ENCODE results near the gene PKD1L1.
"Not testable (repeated sequence)": the region's sequence is repeated elsewhere in the genome, so short reads cannot be mapped to it uniquely, and the experiment has no call there.

PKD1L1 gene

DNA sequence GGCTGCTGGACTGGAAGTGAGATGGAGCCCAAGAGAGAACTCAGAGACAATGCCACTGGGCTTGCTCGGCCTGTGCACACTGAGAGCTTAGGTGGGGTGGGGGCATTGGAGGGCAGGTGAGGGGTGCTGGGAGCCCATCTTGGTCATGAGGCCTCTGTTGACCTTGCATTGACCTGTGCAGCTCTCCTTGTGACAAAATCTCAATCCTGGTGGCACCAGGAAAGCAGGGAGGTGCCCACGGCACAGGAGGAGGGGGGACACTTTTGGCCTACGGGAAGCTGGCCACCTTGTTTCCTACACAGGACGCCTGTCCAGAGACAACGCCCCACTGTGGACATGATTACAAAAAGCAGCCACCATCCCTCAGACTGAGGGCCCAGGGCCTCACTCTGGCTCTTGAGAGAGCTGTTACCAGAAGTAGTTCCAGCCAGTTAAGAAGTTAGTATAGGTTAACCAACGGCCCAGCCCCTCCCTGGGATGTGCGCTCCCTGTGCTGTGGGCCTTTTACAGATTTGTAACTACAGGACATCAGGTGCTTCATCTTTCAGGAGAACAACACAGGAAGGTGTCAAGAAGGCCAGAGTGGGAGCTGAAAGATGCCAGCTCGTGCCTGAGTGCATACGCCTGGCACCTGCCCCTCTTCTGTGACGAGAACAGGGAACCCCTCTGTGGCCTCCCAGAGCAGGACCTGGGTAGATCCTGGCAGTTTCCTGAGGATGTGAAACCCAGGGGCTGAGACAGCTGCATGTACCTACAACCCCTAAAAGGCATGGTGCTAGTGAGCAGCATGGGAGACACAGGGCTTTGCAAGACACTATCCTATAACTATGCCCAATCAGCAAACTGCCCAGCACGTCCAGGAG, 10.3 kb downstream of the PKD1L1 start:
- DNase-seq, result no peak

DNA sequence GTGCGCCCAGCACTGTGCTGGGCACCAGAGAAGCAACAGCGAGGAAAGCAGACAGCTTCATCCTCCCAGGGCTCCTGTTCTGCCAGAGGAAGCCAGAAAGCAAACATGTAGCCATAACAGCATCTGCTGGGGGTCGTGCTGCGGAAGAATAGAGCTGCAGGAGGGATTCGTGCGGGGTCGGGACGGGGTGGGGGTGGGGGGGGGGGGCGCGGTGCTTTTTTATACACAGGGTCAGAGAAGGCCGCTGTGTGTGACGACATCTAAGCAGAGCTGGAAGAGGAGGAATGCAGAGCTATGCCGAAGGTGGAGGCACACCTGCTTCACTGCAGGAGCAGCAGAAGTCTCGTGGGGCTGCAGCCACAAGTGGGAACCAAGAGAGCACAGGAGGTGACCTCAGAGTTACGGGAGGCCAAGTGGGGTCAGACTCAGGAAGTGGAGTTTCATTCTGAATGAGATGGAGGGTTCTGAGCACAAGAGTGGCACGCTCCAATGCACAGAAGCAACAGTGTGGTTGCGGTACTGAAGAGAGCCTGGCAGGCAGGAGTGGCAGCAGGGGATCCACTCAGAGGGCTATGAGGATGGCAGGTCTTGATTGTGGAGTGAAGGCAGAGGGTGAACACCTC, 11.1 kb downstream of the PKD1L1 start:
- no peak for DNase-seq

DNA sequence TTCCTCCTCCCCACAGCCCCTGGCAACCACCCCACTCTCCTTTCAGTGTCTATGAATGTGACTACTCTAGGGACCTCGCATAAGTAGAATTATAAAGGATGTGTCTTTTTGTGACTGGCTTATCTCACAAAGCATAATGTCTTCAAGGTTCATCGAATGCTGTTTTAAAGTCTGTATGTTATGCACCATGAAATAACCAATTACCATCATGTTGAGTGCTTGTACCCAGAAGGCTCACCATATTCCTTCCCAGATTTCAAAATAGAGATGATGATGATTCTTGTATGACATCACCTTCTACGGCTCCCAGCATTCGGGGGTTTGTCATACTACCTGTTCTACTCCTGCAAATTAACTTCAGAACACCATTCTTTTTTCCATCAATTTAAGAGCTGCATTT, 11.9 kb downstream of the PKD1L1 start:
- no peak for DNase-seq

DNA sequence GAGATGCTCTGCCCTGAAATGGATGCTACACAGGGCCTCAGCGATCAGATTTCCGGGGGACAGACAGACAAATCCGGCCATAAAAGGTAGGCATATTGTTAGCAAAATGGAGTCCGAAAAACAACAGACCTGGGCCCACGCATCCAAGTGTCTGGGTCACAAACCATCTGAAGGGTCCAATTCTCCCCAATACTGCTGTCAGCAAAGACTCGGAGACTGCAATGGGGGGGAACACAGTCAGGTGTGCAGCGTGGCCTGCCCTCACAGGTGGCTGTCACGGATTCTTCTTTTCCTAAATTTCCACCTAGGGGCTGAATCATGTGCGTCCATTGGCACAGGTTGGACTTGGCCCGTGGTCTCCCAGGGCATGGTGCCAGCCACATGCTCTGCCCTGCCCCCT, 12.9 kb downstream of the PKD1L1 start:
- no peak for DNase-seq

- no peak for DNase-seq
Measured at GRCh38 chr7:47934831-47935230, 13.4 kb downstream of the PKD1L1 start.

GRCh38 chr7:47933215-47933614, 15.1 kb downstream of the PKD1L1 start:
- DNase-seq, result no peak

GRCh38 chr7:47932466-47933037, 15.7 kb downstream of the PKD1L1 start:
- no peak for DNase-seq

DNA sequence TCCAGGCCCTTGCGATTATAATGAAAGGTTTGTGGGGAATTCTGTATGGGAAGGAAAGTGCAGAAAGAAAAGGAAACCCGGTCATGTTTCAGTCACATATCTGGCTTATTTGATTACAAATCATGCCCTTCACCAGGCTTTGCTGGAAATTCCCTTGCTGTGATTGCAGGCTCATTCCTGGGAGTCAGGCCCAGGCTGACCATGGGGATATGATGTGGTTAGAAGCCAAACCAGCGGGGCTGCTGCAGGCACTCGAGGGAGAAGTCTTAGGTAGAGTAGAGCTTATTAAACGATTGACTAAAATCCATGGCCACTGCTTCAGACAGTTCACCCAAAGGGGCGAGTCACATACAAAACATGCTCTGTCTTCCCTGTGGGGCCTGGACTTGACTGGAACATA, 16.2 kb downstream of the PKD1L1 start:
- no peak for DNase-seq

- no peak for DNase-seq
Measured at GRCh38 chr7:47931005-47932004, 17.0 kb downstream of the PKD1L1 start.

DNA sequence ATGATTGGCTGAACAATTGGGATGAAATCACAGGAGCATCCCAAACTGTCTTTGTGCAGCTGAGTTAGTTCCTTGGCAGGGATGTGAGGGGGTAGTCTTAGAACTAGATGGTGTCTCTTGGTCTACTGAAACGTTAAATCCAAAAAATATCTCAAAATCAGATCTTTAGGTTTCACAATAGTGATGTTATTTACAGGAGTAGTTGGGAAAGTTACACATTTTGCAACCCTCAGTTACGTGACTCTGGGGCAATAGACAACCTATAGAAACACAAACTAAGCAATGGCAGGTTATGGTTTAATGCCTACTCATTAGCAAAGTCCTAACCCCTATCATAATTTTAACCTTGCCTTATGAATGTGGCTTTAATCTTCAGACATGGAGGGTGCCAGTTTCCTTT, 24.0 kb downstream of the PKD1L1 start:
- no peak for DNase-seq

DNA sequence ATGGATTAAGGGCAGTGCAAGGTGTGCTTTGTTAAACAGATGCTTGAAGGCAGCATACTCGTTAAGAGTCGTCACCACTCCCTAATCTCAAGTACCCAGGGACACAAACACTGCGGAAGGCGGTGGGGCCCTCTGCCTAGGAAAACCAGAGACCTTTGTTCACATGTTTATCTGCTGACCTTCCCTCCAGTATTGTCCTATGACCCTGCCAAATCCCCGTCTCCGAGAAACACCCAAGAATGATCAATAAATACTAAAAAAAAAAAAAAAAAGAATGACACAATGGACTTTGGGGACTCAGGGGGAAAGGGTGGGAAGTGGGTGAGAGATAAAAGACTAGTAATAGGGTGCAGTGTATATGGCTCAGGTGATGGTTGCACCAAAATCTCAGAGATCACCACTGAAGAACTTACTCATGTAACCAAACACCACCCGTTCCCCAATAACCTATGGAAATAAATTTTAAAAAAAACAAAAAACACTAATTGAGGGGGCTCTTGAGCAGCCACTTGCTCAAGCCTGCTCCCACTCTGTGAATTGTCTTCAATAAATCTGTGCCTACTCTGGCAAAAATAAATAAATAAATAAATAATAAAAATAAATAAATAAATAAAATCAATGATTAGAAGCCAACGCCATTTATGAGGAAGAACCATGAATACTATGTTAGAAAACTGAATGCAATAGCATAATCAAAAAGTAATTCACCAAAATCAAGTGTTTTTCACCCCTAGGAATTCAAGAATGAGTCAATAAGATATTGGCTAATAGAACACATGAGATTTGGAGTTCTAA, 25.0 kb downstream of the PKD1L1 start:
- not testable (repeated sequence) for DNase-seq

- DNase-seq, result not testable (repeated sequence)
Measured at GRCh38 chr7:47916514-47916913, 31.8 kb downstream of the PKD1L1 start.

- no peak for DNase-seq
Measured at GRCh38 chr7:47915616-47915976, 32.7 kb downstream of the PKD1L1 start.

DNA sequence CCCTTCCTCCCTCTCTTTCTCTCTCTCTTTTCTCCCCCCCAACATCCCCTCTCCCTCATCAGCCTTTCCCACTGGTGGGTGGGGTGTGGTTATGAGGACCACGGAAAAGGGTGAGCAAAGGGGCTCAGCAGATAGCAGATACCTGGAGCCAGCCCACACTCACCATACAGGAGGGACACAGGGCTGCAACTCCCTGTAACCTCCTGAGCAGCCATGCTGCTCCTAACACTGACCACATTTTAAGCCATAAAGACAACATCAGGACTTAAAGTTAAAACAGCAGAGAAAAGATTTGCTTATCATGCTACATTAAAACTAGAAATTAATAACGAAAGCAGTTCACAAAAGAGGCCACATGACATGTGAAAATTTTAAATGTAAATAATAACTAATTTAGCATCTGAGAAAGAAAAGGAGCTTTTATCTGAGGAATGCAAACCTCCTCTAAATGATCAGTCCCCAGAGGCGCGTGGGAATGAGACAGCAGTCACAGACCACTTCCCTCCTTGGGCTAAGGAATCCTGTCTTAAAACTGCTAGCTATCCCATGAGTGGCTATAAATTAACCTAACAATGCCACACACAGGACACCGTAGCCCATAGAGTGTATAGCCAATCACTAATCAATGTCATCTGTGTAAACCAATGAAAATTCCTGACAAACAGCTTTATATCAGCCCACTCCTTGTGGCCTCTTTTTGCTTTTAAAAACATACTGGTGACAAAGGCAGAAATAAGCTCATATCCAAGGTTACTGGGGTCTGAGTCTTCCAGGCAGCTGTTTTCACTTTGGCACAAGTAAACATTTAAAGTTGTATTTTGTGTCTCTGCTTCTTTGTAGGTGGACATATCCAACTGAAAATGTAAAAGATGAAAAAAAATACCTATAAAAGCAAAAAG, 33.3 kb downstream of the PKD1L1 start:
- DNase-seq, result no peak

GRCh38 chr7:47912332-47912731, 35.9 kb downstream of the PKD1L1 start:
- DNase-seq, result no peak

DNA sequence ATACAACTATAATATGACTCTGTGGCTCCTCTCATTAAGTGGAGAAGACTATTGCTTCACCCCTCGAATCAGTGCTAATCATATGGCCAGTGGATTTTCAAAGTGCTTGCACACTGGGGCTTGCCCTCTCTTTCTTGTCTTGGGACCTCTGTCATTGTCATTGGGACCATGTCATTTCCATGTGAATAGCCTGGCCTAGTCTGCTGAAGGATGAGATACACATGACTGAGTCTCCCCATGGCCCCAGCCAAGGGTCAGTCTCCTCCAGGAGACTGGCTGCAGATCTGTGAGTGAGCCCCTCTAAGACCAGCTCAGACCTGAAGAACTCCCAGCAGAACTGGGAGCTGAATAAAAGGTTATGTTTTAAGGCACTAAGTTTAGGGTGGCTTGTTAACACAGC, 39.5 kb downstream of the PKD1L1 start:
- DNase-seq, result no peak

- no peak for DNase-seq
Measured at GRCh38 chr7:47907981-47908616, 40.2 kb downstream of the PKD1L1 start.

DNA sequence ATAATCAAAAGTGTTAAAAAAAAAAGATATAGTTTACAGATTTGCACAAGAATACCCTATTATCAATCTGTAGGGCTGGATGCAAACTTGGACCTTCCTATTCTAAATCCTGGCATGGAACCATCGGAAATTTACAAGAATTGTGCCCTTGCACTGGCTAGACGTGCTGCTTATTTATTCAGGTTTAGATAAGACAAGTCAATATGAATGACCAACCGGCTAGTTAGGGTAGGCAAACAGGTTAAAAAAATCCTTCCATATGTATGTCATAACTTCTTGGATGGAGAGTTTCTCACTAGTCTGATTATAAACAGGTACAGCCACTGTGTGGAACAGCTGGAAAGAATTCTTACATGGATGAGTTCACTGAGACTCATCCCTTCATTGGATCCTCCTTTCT, 41.4 kb downstream of the PKD1L1 start:
- no peak for DNase-seq

DNA sequence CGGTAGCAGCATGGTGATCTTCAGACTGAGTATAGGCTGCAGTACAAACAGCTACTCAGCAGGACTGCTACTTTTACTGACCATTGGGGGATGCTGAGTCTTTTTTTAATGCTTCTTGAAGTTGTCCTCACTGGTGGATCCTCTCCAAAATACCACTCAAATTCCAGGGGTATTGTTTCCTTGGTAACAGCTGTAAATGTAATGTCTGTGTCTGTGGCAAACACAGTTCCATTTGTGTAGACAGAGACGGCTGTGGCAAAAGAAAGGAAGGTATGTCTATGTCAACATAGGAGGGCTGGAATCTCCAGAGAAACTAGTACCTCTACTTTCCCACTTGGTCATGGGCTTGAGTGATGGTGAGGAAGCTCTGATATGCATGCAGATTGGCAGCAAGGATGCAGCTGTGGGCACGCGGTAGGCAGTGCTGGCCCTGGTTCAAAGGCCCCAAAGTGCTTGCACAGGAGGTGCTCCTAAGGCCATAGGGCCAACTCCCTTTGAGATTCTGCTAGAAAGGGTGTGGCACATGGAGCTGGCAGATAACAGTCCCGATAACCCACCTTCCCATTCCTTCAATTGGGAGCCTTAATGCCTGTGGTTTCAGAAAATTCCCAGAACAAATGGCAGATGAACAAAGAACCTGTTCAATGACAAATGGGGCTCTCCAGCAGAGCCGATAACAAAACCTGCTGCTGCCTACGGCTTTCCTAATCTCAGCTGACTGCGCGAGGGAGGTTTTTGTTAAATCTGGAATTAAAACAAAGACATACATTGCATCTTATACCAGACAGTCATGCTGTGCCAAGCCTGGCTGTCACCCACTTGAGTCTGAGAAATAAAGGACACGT, 43.0 kb downstream of the PKD1L1 start:
- no peak for DNase-seq

DNA sequence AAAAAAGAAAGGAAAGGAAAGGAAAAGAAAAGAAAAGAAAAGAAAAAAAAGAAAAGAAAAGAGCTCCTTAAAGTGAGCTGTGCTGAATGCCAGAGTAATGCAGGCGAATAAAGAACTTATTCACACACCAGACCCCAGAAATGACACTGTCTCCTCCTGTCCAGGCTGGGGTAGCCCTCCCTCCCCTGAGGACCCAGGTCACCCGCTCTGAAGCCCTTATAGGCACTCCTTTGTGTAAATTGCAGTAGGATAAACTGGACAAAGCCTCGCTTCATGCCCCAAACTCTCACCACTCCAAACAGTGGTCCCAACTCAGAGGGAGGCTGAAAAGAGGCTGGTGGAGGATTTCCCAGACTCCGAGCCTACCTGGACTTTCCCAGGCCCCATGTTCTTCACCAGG, 46.3 kb downstream of the PKD1L1 start:
- DNase-seq, result no peak
